Keratinocyte (primary cell): ENCODE measurements around the gene BLTP3A. TPM values are rescaled to one million over a fixed set of nuclear protein-coding genes. Genes with fewer than 3 reads are reported as not detected.

Source experiments
- DNase-seq: peaks from one replicate; pipeline ENCODE4 v3.0.0-alpha.2; 2011; ENCODE audit warnings: low read depth, missing footprints, low spot score
- FAIRE-seq: peaks from 2 replicates; lab custom pipeline; 2011; peaks lifted over from hg19 to GRCh38; lab: Jason Lieb, UNC
- H2AFZ ChIP-seq: 2 replicates; pipeline ENCODE4 v1.6.0; 2012; ENCODE audit warnings: low read length, control low read depth, inconsistent platforms; ENCODE audit not compliant: control insufficient read depth
- H3K27ac ChIP-seq: 2 replicates; pipeline ENCODE4 v1.5.1; 2011; ENCODE audit warnings: low read length; ENCODE audit not compliant: control insufficient read depth, insufficient read depth
- H3K27me3 ChIP-seq: 3 replicates; pipeline ENCODE4 v1.6.0; 2011; ENCODE audit warnings: low read length; ENCODE audit not compliant: control insufficient read depth, insufficient read depth; ENCODE audit errors: extremely low read depth
- H3K36me3 ChIP-seq, 2 experiments: 2 replicates in 1 of 2; 3 replicates in 1 of 2; pipeline ENCODE4 v1.5.1; 2011; ENCODE audit warnings: low read length in 2 of 2, mild to moderate bottlenecking in 1 of 2; ENCODE audit not compliant: control insufficient read depth in 2 of 2, insufficient read depth in 2 of 2; ENCODE audit errors: extremely low read depth in 1 of 2
- H3K4me1 ChIP-seq: 3 replicates; pipeline ENCODE4 v1.5.1; 2011; ENCODE audit warnings: low read length; ENCODE audit not compliant: control insufficient read depth, insufficient read depth; ENCODE audit errors: extremely low read depth
- H3K4me2 ChIP-seq: 3 replicates; pipeline ENCODE4 v1.6.0; 2011; ENCODE audit warnings: low read depth, low read length; ENCODE audit not compliant: control insufficient read depth, insufficient read depth; ENCODE audit errors: extremely low read depth
- H3K4me3 ChIP-seq, 3 experiments: fragments of 200-600 bp in 1 of 3; sonication (generic) in 1 of 3; 2 replicates in 2 of 3; 3 replicates in 1 of 3; pipeline ENCODE4 v1.5.1; 2011 to 2016; ENCODE audit warnings: low read length in 3 of 3, mild to moderate bottlenecking in 3 of 3, control low read depth in 2 of 3, inconsistent platforms in 1 of 3, low read depth in 1 of 3, mixed read lengths in 1 of 3, mixed run types in 1 of 3, moderate library complexity in 1 of 3; ENCODE audit not compliant: control insufficient read depth in 2 of 3, insufficient read depth in 2 of 3; ENCODE audit errors: extremely low read depth in 1 of 3
- H3K79me2 ChIP-seq: 2 replicates; pipeline ENCODE4 v1.6.0; 2012; ENCODE audit warnings: low read length; ENCODE audit not compliant: control insufficient read depth, insufficient read depth
- H3K9ac ChIP-seq: 3 replicates; pipeline ENCODE4 v1.6.0; 2011; ENCODE audit warnings: low read length; ENCODE audit not compliant: control insufficient read depth, insufficient read depth; ENCODE audit errors: extremely low read depth
- H3K9me1 ChIP-seq: 3 replicates; pipeline ENCODE4 v1.6.0; 2011; ENCODE audit warnings: low read length; ENCODE audit not compliant: control insufficient read depth, insufficient read depth; ENCODE audit errors: extremely low read depth
- H3K9me3 ChIP-seq: 2 replicates; pipeline ENCODE4 v1.5.1; 2012; ENCODE audit warnings: low read depth, low read length; ENCODE audit not compliant: control insufficient read depth
- H4K20me1 ChIP-seq: 3 replicates; pipeline ENCODE4 v1.6.0; 2011; ENCODE audit warnings: low read length; ENCODE audit not compliant: control insufficient read depth, insufficient read depth; ENCODE audit errors: extremely low read depth
- EZH2 ChIP-seq: IDR thresholded peaks from one replicate; pipeline ENCODE4 v1.6.1; 2012; ENCODE audit warnings: inconsistent platforms, mild to moderate bottlenecking, low read length, moderate library complexity
- dilution Hi-C: fragments of 300-500 bp; cut with MboI; formaldehyde crosslinking; loops from one replicate; pipeline ENCODE4 v1.7.0; 2020; ENCODE audit warnings: low sequenced_read_pairs; ENCODE audit not compliant: extremely low pct_ligation_motif_present
- polyA plus RNA-seq, 5 experiments: library from polyadenylated mRNA; depleted of rRNA in 3 of 5; stranded (reverse) in 3 of 5; stranded (forward) in 1 of 5; unstranded in 1 of 5; fragments of >200 nt; gene quantifications; 1 replicate in 1 of 5; 2 replicates in 3 of 5; 3 replicates in 1 of 5; pipeline versions ENCODE4 v1.2.1 to v1.2.3, GENCODE V29; 2011 to 2012; ENCODE audit warnings: missing spikeins in 2 of 5, low read depth in 1 of 5, low replicate concordance in 1 of 5
- TF ChIP-seq, protein P1 (sequence below), 3 experiments: IDR thresholded peaks in 1 of 3; conservative IDR thresholded peaks in 1 of 3; optimal IDR thresholded peaks in 1 of 3; 2 replicates in 2 of 3; 3 replicates in 1 of 3; pipeline versions ENCODE3 to v1.5.1; 2011; ENCODE audit warnings: low read length in 3 of 3, mild to moderate bottlenecking in 3 of 3, moderate library complexity in 2 of 3, control low read depth in 1 of 3, inconsistent platforms in 1 of 3; ENCODE audit not compliant: insufficient read depth in 2 of 3; ENCODE audit errors: extremely low read depth in 1 of 3

BLTP3A gene
- polyA plus RNA-seq, 1 donor (not counting 4 experiments of a cell fraction or from before 2014, with no cell fraction given) = 4.9 TPM

DNA sequence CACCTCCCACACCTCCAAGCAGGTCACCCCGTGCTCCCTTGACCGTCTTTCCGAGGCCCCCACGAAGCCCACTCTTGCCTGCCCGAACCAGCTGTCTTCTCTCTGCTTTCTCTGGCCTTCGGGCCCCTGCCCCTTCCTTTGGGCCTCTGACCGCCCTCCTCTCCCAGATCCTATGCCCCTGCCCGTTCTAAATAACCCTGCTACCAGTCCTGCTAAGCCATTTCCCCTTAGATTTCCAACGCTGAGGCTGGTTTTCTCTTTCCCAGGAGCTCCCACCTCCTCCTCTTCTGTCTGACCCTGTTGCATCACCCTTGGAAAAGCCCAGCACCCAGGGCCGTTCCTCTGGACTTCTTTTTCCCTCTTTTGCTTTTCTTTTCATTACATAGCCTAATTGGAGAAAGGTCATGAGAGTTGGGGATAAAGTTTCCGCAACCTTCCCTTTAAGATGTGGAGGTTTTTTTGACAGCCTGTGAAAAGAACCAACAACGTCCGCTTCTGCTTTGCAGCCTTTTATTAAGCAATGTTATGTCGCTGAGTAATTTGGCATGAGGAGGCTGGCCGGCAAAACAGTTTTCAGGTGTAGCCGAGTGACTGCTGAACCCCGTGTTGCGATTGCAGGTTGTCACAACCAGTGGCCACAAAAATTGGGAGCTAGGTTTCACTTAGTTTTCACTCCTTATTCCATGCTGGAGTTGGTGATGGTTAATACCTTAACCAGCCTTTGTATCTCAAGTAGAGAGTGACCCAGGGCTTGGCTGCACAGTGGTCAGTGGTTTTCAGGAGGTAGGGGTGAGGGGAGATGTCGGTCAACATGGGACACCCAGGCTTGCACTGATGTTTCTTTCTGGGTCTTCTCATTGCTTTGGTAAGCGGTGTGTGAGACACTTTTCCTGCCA, 970 bp downstream of the BLTP3A start:
- Histone ChIP-seq H4K20me1 (no peaks in the 10 kb centered on the region), H3K9me1 (no peaks in the 10 kb centered on the region), H3K36me3 (no peaks in the 10 kb centered on the region), H3K4me3 (peak overlapping the region; percentile 61 to 84 (median 78)), H3K9me3 (no peaks in the 10 kb centered on the region), H3K27ac (peak overlapping the region; percentile 53), H3K4me1 (peaks cover 16% of the 10 kb centered on the region), H3K9ac (peak overlapping the region; percentile 84), H3K4me2 (peak overlapping the region; percentile 80), H2AFZ (peak overlapping the region; percentile 77), H3K79me2 (no peaks in the 10 kb centered on the region), H3K27me3 (no peaks in the 10 kb centered on the region)
- TF ChIP-seq, protein P1, sequence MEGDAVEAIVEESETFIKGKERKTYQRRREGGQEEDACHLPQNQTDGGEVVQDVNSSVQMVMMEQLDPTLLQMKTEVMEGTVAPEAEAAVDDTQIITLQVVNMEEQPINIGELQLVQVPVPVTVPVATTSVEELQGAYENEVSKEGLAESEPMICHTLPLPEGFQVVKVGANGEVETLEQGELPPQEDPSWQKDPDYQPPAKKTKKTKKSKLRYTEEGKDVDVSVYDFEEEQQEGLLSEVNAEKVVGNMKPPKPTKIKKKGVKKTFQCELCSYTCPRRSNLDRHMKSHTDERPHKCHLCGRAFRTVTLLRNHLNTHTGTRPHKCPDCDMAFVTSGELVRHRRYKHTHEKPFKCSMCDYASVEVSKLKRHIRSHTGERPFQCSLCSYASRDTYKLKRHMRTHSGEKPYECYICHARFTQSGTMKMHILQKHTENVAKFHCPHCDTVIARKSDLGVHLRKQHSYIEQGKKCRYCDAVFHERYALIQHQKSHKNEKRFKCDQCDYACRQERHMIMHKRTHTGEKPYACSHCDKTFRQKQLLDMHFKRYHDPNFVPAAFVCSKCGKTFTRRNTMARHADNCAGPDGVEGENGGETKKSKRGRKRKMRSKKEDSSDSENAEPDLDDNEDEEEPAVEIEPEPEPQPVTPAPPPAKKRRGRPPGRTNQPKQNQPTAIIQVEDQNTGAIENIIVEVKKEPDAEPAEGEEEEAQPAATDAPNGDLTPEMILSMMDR (optimal IDR thresholded peaks at IDR 0.05 in 1 of 3, IDR thresholded peaks at IDR 0.05 in 1 of 3, conservative IDR thresholded peaks at IDR 0.05 in 1 of 3; ENCODE audit: extremely low read depth in 1 of 3, insufficient read depth in 2 of 3, low read length in 3 of 3) = no peak
- no peak for TF ChIP-seq EZH2
- dilution Hi-C loops = no loop called here
- FAIRE-seq (no peak), DNase-seq (no peak)

DNA sequence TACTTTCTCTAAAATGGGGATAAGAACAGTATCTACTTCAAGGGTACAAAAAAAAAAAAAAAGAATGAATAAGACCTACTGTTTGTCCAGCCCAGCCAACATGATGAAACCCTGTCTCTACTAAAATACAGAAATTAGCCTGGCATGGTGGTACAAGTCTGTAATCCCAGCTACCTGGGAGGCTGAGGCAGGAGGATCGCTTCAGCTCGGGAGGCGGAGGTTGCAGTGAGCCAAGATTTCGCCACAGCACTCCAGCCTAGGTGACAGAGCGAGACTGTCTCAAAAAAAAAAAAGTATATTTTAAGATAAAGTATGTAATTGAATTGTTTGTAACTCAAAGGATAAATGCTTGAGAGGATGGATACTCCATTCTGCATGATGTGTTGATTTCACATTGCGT, 2.0 kb downstream of the BLTP3A start:
- dilution Hi-C loops = no loop called here
- no peak for DNase-seq
- TF ChIP-seq, protein P1 (optimal IDR thresholded peaks at IDR 0.05 in 1 of 3, IDR thresholded peaks at IDR 0.05 in 1 of 3, conservative IDR thresholded peaks at IDR 0.05 in 1 of 3; ENCODE audit: extremely low read depth in 1 of 3, insufficient read depth in 2 of 3, low read length in 3 of 3) = no peak
- no peak for TF ChIP-seq EZH2
- Histone ChIP-seq H3K27ac (no peak overlapping the region), H2AFZ (no peak overlapping the region), H3K79me2 (no peaks in the 10 kb centered on the region), H3K9me3 (no peaks in the 10 kb centered on the region), H3K4me2 (no peak overlapping the region), H3K36me3 (no peaks in the 10 kb centered on the region), H3K9me1 (no peaks in the 10 kb centered on the region), H4K20me1 (no peaks in the 10 kb centered on the region), H3K4me3 (no peak overlapping the region), H3K9ac (no peak overlapping the region), H3K4me1 (peaks cover 16% of the 10 kb centered on the region), H3K27me3 (no peaks in the 10 kb centered on the region)
- no peak for FAIRE-seq
